ENCODE measurements around the gene ATP5ME.

- TF ChIP-seq CTCF (IDR thresholded peaks at IDR 0.05 in 2 of 3, conservative IDR thresholded peaks at IDR 0.05 in 1 of 3; ENCODE audit: borderline replicate concordance in 1 of 3, insufficient read depth in 1 of 3, low read depth in 2 of 3, low read length in 2 of 3) (no peak), EGR1 (IDR thresholded peaks at IDR 0.05; ENCODE audit: low read depth) (no peak), POLR2AphosphoS5 (IDR thresholded peaks at IDR 0.05; ENCODE audit: low read depth, low read length) (no peak), TCF7L2 (IDR thresholded peaks at IDR 0.05; ENCODE audit: borderline replicate concordance, extremely low read depth, insufficient read depth, insufficient read length) (no peak), ZBTB33 (IDR thresholded peaks at IDR 0.05; ENCODE audit: extremely low read depth, insufficient replicate concordance, low read length) (no peak)
Measured at GRCh38 chr4:712916-713632, 39.0 kb upstream of the ATP5ME start.
